Measurements from ENCODE around the gene EZR.

Gene EZR

DNA sequence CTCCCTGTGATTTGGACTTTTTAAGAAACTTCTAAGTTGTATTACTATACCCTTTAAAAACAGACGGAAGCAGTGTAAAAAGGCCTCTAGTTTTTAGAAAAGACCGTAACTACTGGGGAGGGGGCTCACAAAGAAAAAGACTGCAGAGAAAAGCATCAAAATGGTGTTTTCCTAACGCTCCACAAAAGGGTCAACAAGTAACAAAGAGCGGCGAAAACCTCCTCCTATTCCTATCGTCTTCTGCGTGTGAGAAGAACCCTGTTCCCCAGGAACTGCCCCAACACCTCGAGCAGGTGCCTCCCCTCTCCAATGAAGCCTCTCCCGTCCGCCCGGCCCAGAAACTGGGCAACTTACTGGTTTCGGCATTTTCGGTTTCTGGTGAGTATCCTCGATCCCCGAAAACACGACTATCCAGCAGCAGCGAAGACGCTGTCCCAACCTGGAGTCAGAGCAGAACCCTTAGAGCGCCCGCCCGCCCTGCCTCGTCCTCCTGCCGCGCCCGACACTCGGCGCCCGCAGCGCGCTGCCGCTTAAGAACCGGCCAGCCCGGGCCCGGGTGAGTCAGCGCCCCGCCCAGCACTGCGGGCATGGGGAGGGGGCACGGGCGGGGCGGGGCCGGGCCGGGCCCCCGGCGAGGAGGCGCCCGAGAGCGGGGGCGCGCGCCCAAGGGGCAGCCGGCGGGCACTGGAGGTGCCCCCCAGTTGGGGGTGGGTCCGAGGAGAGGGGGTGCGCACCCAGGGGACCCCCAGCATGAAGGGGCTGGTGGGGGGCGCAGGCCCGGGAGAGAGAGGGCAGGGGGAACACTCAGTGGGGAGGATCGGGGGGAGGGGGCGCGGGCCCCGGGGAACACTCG, 1.2 kb downstream of the EZR start:
- no peak for DNase-seq (ENCODE audit: low read depth)

GRCh38 chr6:158816803-158817727, 2.1 kb downstream of the EZR start:
- no peak for DNase-seq (ENCODE audit: low read depth)

DNA sequence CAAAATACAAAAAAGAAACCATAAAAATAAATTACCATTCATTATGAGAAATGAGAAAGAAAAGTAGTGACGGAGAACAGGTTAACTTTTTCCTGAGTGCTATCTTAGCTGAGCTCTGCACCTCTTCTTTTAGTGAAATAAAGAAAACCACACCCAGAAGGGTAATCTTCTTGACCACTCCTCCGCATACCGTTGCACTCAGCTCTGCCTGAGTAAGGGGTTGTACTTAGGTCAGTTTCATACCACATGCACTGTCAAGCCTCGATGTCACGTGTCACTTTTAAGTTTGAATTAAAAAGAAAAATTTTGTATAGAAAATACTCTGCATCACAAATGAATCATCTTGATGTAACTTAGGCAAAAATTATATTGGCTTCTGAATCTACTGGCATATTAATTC, 2.8 kb downstream of the EZR start:
- DNase-seq (ENCODE audit: low read depth) = no peak

DNA sequence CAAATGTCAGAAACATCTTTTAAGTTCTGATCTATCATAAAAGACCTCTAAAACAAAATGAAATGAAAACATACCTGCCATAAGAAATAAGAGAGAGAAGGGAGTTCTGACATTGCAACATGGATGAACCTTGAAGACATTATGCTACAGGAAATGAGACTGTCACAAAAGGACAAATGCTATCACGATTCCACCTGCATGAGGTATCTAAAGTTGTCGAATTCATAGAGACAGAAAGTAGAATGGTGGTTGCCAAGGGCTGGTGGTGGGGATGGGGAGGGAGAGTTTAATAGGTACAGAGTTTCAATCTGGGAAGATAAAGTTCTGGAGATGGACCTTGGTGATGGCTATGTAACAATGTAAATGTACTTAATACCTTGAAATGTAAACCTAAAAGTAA, 3.3 kb downstream of the EZR start:
- DNase-seq (ENCODE audit: low read depth) = no peak

DNA sequence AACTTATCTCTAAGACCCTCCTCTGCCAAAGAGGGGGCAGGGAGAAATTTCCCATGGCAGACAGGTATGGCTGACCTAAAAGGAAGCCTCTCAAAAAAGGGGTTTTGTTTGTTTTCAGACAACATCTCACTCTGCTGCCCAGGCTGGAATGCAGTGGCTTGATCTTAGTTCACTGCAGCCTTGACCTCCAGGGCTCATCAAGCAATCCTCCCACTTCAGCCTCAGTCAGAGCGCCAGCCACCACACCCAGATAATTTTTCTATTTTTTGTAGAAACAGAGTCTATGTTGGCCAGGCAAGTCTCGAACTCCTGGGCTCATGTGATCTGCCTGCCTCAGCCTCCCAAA, 3.8 kb downstream of the EZR start:
- no peak for DNase-seq (ENCODE audit: low read depth)

DNA sequence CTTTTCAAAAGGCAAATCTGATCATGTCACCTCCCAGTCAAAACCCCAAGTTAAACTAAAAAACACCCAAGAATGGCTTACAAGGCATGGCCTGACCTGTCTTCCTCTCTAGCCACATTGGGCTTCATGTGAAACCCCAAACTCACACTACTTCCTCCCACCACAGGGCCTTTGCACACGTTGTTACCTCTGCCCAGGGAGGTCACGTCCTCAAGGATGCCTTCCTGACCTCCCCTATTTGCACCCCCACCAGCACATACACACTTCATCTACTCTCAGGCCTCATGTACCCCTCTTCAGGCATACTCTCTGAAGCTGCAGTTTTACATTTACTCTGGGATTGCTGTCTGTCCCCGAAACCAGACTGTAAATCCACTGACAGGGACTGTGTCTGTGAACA, 6.1 kb downstream of the EZR start:
- no peak for DNase-seq (ENCODE audit: low read depth)

DNA sequence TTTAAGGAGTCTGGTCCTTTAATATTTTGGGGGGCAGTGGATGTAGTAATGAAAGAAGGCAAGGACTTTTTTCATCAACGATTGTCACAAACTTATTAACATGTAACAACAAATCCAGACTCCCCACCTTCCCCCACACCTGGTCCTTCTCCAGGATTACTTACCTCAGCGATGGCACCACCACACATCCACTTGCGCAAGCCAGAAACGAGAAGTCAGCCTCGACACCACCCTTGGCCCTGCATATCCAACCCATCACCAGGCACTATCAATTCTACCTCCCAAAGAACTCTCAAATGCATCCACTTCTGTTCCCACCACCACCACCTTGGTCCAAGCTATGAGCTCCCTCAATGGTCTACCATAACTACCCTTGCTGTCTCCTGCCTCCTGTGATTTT, 6.6 kb downstream of the EZR start:
- DNase-seq (ENCODE audit: low read depth) = no peak

- no peak for DNase-seq (ENCODE audit: low read depth)
These were observed 8.7 kb downstream of the EZR start for GRCh38 chr6:158810155-158811095.

DNA sequence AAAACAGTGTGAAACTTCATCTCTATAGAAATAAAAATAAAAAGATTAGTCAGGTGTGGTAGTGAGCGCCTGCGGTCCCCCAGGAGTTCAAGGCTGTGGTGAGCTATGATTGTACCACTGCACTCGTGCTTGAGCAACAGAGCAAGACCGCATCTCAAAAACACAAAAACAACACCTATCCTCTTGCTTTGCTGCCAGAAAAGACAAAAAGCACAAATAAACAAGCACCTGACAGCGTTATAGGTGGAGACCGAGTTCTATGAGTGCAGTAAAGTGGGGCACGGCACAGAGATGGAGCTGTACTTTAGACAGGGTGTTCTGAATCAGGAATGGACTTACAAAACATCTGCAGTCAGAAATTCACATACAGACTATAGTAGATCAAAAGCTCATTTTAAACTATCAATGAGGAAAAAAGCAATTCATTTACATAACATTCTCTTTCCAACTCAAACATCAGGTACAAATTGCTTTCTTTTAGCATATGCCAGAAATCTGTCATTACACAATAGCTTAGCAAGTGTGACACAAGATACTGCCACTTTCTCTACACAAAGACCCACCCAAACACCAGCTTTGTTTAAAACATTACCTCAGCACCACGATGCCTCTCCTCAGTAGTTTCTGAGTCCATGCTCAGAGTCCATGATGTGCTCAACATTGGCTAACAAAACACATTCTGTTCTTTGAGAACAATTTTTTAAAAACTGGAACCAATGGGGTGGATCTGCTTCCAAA, 10.1 kb downstream of the EZR start:
- DNase-seq (ENCODE audit: low read depth) = no peak

GRCh38 chr6:158808442-158808833, 10.7 kb downstream of the EZR start:
- DNase-seq (ENCODE audit: low read depth) = no peak

- DNase-seq (ENCODE audit: low read depth) = no peak
These were observed 11.4 kb downstream of the EZR start for GRCh38 chr6:158807515-158808441.

- no peak for DNase-seq (ENCODE audit: low read depth)
These were observed 13.3 kb downstream of the EZR start for GRCh38 chr6:158805698-158806377.

GRCh38 chr6:158804207-158804606, 15.0 kb downstream of the EZR start:
- no peak for DNase-seq (ENCODE audit: low read depth)

DNA sequence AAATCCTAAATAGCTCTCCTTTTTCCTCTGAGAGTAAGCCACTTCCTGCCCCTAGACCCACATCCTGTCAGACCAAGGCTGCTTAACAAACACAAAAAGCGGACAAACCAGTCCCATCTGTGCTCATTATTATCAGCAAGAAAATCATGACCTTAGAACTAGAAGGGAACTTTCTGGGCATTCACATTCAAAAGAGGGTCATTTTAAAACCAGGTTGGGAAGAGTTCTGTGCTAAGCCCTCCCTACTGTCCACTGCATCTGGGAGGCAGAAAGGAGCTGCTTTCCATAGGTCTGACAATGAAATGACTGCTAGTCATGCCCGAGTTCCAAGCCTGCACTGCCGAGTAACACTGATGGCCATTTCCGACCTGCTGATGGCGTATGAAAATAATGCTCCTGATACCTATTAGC, 15.4 kb downstream of the EZR start:
- DNase-seq (ENCODE audit: low read depth) = no peak

DNA sequence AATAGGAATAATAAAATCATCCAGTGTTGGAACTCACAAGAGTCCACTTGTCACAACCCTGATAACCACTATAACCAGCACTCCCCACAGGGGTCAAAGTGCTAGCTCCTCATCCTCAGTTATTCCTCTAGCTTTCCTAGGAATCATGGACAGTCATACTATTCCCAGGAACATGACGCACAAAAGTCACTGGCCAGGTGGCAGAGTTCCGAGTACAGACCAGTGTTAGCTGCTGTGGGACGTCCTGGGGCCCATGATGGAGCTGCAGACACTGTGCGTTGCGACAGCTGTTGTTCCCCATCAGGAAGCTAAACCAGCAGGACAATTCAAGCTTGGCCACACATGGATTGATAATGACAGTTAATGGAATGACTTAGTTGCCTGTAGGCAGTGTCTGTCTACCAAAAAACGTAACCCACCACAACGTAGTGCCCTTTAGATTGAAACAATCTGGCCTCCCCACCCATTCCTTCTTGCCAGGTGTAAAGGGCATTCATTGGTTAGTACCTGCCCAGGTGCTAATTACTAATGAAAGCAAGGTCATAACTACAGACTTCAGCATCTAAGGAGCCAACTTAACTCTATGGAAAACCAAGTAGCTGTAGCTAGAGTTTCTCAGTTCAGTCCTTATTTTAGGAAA, 17.4 kb downstream of the EZR start:
- no peak for DNase-seq (ENCODE audit: low read depth)

DNA sequence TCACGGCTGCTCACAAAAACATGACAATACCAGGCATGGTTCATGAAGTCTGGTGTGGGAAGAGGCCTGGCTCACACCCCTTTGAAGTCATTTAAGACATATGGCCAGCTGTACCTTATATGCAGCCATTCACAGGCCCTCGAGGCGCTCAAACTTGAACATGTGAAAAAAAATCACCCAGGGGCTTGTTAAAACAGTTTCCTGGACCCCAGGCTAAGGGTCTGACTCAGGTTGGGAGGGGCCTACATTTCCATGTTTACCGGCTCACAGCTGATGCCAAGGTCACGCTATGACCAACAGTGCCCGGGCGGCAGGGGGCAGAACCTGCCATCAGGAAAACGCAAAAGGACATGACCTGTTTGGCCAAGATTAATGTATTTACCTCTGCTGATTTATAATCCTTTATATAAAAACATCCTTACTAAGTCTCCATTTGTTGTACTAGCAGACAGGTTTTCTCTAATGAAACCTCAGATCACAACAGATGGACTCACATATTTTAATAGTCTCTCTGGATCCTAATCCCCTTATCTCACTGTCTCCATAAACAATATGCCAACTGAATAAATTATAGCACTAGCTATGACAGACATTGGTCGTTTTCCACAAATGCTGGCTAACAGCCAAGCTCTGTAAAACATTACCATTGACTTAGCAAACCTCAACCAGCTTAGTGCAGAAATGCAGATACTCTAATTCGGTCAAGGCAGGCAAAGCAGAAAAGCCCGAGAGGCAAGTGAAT, 19.9 kb downstream of the EZR start:
- DNase-seq (ENCODE audit: low read depth) = no peak

DNA sequence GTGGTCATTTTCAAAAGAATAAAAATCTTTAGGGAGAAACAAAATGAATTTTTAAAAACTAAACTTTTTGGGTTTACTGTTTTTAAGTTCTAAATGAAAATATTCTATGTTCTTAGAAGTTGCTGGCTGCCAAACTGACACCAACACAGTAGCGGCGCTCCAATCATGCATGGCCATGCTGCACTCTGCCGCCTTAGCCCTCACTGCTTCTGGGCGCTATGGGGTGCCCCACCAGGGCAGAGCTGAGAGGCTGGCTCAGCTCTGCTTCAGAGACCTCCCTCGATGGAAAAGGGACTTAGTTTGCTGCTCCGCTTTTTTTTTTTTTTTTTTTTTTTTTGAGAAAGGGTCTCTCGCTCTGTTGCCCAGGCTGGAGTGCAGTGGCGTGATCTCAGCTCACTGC, 20.9 kb downstream of the EZR start:
- DNase-seq (ENCODE audit: low read depth) = no peak

Measured in GM04503 (cell line).